IPS-18a (cell line): ENCODE data around the gene NEURL1.

Source experiments
- H3K27ac ChIP-seq: one replicate; pipeline ENCODE4 v1.5.1; 2013; ENCODE audit warnings: low read length
- H3K27me3 ChIP-seq: one replicate; pipeline ENCODE4 v1.6.1; 2013; ENCODE audit warnings: mild to moderate bottlenecking, low read length; ENCODE audit not compliant: control insufficient read depth, insufficient read depth
- H3K36me3 ChIP-seq: one replicate; pipeline ENCODE4 v1.6.1; 2013; ENCODE audit warnings: low read depth, low read length; ENCODE audit not compliant: control insufficient read depth
- H3K4me1 ChIP-seq: one replicate; pipeline ENCODE4 v1.6.1; 2013; ENCODE audit warnings: low read depth, low read length; ENCODE audit not compliant: control insufficient read depth
- H3K4me3 ChIP-seq: one replicate; pipeline ENCODE4 v1.5.1; 2013; ENCODE audit warnings: low read length
- H3K9ac ChIP-seq: one replicate; pipeline ENCODE4 v1.6.1; 2013; ENCODE audit warnings: mild to moderate bottlenecking, low read length, moderate library complexity
- H3K9me3 ChIP-seq: one replicate; pipeline ENCODE4 v1.6.1; 2013; ENCODE audit warnings: low read depth, low read length; ENCODE audit not compliant: control insufficient read depth

NEURL1 gene

DNA sequence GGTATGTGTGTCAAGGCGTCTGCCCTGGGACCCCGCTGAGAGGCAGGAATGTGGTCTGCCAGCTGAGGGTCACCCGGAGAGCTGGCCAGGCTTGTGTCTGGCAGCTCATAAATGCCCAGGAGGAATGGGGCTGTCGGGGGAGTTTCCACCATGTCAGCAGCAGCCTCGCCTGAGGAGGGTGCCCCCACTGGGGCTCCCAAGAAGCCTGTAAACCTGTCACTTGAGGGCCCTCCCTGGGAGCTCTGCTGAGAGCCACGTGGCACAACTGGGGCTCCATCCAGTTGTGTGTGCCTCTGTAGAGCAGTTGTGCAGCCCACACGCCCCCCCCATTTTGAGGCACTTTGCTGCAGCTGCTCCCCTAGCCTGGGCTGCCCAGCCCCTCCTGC is 70.6 kb downstream of the NEURL1 start:
- no peaks in the 10 kb centered on the region for H3K9me3 ChIP-seq
- no peaks in the 10 kb centered on the region for H3K36me3 ChIP-seq
- H3K27ac ChIP-seq = no peak overlapping the region
- no peaks in the 10 kb centered on the region for H3K27me3 ChIP-seq
- no peaks in the 10 kb centered on the region for H3K4me1 ChIP-seq
- no peak overlapping the region for H3K4me3 ChIP-seq
- H3K9ac ChIP-seq = no peak overlapping the region

DNA sequence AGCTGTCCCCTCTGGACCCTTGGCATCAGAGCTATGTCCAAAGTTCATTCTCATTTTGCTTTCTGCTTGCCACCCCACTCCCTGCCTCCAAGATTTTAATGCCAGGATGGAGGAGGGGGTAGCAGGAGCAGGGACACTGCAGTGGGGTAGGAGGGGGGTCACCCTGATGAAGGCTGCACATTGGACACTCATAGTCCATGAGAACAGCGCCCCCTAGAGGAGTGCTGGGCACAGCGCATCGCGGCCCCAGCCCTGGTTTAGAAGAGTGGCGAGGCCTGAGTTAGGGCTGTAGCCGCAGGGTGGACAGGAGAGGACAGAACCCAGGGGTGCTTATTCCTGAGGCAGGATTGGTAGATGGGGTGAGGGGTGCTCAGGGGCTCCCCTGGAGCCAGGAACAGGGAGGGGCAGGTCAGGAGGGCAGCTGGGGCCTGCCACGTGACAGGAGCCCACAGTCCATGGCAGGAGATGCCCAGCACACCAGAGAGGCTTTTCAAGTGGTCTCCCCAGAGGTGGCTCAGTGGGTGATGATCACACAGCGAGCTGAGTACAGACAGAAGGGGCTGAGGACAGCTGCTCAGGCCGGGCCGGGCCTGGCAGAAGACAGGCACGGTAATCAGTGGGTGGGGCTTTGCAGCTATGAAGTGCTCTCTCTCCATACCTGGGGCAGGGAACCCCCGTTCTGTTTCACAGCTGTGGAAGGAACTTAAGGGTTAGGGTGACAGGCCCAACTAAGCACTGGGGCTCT is 71.4 kb downstream of the NEURL1 start:
- Histone ChIP-seq H3K4me3 (no peak overlapping the region), H3K36me3 (no peaks in the 10 kb centered on the region), H3K9ac (no peak overlapping the region), H3K9me3 (no peaks in the 10 kb centered on the region), H3K27me3 (no peaks in the 10 kb centered on the region), H3K4me1 (no peaks in the 10 kb centered on the region), H3K27ac (no peak overlapping the region)

DNA sequence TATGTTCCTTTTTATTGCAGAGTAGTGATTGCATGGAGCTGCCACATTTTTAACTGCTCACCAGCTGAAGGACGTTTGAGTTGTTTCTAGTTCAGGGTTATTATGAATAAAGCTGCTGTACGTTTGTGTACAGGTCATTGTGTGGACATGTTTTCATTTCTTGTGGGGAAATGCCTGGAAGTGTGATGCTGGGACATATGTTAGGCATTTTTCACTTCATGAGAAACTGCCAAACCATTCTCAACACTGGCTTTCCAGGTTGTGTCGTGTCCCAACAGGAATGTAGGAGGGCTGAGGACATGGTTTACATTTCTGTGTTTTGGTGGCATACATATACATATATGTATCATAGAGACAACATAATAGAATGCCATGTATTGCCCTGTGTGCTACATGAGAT is 73.0 kb downstream of the NEURL1 start:
- H3K4me1 ChIP-seq = no peaks in the 10 kb centered on the region
- no peak overlapping the region for H3K4me3 ChIP-seq
- no peak overlapping the region for H3K9ac ChIP-seq

DNA sequence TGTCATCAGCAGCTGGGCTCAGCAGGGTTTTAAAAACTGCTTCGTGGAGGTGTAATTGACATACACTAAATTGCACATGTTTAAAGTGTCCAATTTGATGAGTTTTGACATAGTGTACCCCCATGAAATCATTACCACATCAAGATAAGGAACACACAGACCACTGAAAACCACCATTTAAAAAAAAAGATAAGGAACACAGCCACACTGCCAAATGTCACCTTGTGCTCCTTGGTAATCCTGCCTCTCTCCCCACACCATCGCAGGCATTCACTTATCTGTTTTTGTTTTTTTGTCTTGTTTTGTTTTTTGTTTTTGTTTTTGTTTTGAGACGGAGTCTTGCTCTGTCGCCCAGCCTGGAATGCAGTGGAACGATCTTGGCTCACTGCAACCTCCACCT is 75.0 kb downstream of the NEURL1 start:
- no peaks in the 10 kb centered on the region for H3K36me3 ChIP-seq
- H3K4me1 ChIP-seq = no peaks in the 10 kb centered on the region
- no peaks in the 10 kb centered on the region for H3K9me3 ChIP-seq
- H3K9ac ChIP-seq = no peak overlapping the region
- H3K27me3 ChIP-seq = no peaks in the 10 kb centered on the region
- H3K27ac ChIP-seq = no peak overlapping the region
- H3K4me3 ChIP-seq = no peak overlapping the region

More for the DNA sequence above, 73.0 kb downstream of the NEURL1 start:
- Histone ChIP-seq H3K9me3 (no peaks in the 10 kb centered on the region), H3K36me3 (no peaks in the 10 kb centered on the region), H3K27me3 (no peaks in the 10 kb centered on the region), H3K27ac (no peak overlapping the region)

DNA sequence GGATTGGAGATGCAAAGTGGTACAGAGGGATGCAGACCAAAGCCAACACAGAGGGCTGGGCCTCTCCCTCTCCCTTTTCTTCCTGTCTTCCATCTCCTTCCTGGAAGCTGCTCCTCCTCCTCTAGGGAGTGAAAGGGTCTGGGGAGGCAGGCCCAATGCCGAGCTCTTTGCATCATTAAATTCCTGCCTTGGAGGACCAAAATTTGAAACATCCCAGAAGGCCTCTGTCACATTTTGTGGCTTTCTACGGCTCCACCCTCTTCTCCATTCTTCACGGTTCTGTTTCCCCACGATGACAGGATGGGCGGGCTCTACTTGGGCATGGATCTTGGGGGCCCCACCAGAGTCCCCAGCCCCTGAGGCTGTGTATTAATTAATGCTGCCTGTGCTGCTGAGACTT is 76.4 kb downstream of the NEURL1 start:
- H3K9me3 ChIP-seq = no peaks in the 10 kb centered on the region
- H3K4me3 ChIP-seq = no peak overlapping the region
- H3K4me1 ChIP-seq = no peaks in the 10 kb centered on the region
- H3K9ac ChIP-seq = no peak overlapping the region
- H3K27me3 ChIP-seq = no peaks in the 10 kb centered on the region
- no peaks in the 10 kb centered on the region for H3K36me3 ChIP-seq
- H3K27ac ChIP-seq = no peak overlapping the region

DNA sequence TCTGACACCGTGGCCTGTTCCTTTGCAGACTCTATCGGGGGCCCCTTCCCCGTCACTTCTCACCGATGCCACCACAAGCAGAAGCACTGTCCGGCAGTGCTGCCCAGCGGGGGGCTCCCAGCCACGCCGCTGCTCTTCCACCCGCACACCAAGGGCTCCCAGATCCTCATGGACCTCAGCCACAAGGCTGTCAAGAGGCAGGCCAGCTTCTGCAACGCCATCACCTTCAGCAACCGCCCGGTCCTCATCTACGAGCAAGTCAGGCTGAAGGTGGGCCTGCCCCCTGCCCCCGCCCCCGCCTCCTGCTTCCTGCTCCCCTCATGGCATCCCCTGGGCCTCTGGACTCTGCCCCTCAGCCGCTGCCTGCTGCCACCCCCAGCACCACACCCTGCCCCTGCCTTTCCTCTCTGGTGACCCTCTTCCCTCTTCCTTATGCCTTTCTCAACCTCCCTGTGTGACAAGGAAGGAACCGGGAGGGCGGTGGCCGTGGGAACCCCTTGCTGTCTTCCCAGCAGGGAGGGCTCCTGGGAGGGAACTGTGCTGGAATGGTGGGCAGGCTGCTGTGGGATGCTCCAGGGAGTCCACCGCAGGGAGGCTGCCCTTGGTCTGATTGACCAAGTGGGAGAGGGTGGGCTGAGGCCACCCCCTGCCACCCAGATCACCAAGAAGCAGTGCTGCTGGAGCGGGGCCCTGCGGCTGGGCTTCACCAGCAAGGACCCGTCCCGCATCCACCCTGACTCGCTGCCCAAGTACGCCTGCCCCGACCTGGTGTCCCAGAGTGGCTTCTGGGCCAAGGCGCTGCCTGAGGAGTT is 77.5 kb downstream of the NEURL1 start:
- no peaks in the 10 kb centered on the region for H3K27me3 ChIP-seq

DNA sequence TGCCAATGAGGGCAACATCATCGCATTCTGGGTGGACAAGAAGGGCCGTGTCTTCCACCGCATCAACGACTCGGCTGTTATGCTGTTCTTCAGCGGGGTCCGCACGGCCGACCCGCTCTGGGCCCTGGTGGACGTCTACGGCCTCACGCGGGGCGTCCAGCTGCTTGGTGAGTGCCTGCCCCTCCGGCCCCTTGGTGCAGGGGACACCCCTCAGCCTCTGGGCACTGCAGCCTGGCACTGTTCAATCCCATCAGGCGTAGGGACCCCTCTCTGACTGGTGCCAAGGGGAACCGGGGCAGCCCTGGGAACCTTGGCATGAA is 78.1 kb downstream of the NEURL1 start:
- Histone ChIP-seq H3K4me3 (no peak overlapping the region), H3K9ac (no peak overlapping the region), H3K36me3 (no peaks in the 10 kb centered on the region), H3K27me3 (no peaks in the 10 kb centered on the region), H3K4me1 (no peaks in the 10 kb centered on the region), H3K9me3 (no peaks in the 10 kb centered on the region), H3K27ac (no peak overlapping the region)

More for the DNA sequence above, 77.5 kb downstream of the NEURL1 start:
- Histone ChIP-seq H3K9ac (no peak overlapping the region), H3K36me3 (no peaks in the 10 kb centered on the region), H3K9me3 (no peaks in the 10 kb centered on the region), H3K27ac (no peak overlapping the region), H3K4me1 (no peaks in the 10 kb centered on the region), H3K4me3 (no peak overlapping the region)

DNA sequence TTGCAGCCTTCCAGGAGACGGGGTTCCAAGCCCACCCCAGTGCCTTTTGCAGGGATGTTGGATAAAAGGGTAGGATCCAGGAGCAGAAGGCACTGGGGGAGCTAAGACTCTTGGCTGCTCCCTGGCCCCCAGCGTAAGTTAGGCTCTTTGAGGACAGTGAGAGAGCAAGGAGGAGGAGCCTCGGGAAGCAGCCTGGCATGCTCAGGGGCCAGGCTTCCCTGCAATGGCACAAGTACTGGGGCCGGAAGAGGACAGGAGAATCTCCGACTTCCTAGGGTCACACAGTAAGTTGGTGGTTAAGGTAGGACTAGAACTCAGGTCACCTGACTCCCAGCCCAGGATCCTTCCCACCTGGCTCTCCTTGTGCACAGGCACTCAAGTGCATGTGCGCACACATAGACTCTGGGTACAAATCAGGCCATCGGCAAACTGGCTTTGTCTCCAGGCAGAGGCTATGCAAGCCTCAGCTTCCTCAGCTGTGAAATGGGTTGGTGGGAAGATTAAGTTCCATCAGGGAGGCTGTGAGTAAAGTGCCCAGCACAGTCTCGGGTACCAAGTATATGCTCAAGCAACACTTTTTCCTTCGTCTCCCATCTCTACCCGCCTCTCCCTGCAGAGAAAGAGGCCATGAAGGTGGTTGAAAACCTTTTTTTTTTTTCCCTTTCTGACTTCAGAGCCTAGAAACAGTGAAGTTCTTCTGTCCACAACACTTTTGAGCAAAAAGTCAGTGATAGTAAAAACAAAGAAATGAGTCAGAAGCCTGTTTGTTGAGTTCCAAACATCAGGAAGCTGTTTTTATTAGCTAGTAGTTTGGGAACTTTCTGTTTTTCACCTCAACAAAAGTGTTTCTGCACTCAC is 79.1 kb downstream of the NEURL1 start:
- Histone ChIP-seq H3K9ac (no peak overlapping the region), H3K4me1 (no peaks in the 10 kb centered on the region), H3K9me3 (no peaks in the 10 kb centered on the region), H3K27me3 (no peaks in the 10 kb centered on the region), H3K27ac (no peak overlapping the region), H3K4me3 (no peak overlapping the region), H3K36me3 (no peaks in the 10 kb centered on the region)

DNA sequence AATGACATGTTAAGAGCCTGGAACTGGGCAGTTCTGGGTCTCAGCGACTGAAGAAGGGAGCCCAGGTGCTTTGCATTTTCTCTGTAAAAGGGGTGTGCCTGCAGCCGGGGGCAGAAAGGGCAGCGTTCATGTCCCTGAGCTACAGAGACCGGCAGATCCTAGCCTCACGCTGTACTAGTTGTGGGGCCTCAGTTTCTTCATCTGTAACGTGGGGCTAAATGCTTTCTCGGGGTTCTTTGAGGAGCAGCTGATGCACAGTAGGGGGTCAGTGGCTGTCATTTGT is 79.6 kb downstream of the NEURL1 start:
- no peak overlapping the region for H3K27ac ChIP-seq

DNA sequence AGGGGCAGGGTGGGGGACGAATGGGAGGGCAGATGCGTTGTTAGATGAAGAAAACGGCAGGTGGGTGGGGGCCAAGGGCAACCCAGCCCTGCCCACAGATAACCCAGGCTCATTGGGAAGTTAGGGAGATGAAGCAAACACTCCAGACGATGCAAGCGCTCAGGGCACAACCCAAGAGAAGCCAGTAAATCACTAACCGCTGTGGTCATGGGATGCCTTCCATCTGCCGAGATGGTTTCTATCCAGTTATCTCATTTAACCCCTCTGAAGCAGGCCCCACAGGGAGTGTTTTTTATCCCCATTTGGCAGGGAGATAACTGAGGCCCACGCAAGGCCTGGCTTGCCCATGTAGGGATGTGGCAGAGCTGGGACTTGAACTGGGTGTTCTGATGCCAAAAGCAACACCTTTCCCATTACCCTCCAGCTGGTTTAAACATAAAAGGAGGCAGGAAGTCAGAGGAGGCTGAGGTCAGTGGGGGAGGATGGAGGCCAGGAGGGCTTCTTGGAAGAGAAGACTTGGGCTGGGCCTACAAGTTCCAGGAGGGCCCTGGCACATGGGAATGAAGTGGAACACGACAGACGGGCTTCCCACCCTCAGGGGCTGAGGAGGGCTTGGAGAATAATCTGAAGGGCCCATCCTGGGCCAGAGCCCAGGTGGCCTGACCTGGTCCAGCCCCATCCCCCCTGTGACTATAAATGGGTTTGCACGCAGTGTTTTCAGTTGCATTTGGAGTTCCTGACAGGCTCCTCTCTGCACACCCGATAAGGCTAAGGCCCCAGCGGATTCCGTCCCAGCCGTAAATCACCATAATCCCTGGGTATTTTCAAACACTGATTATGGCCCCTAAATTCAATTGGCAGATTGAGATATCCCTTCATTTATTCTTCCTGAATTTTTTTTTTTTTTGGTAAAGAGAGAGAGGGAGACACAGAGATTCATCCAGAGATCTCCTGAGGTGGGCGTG is 80.9 kb downstream of the NEURL1 start:
- no peaks in the 10 kb centered on the region for H3K27me3 ChIP-seq
- no peak overlapping the region for H3K9ac ChIP-seq
- no peak overlapping the region for H3K4me3 ChIP-seq
- H3K9me3 ChIP-seq = no peaks in the 10 kb centered on the region
- H3K36me3 ChIP-seq = no peaks in the 10 kb centered on the region
- H3K27ac ChIP-seq = no peak overlapping the region
- H3K4me1 ChIP-seq = no peaks in the 10 kb centered on the region

More for the DNA sequence above, 79.6 kb downstream of the NEURL1 start:
- Histone ChIP-seq H3K9ac (no peak overlapping the region), H3K36me3 (no peaks in the 10 kb centered on the region), H3K4me1 (no peaks in the 10 kb centered on the region), H3K9me3 (no peaks in the 10 kb centered on the region), H3K27me3 (no peaks in the 10 kb centered on the region), H3K4me3 (no peak overlapping the region)
